MCF 10A (cell line): Measurements from ENCODE around the gene NPL. TPM values are rescaled to one million over a fixed set of nuclear protein-coding genes. Genes with fewer than 3 reads are reported as not detected.

ENCODE experiments used
- BruUV-seq: library from RNA; stranded (reverse); fragments of 400-500 nt; replicated peaks from 2 replicates; lab custom pipeline; 2021; lab: Mats Ljungman, UMichigan
- CTCF ChIA-PET: fragments of 300-600 bp; sonication (Branson Sonifier 250); formaldehyde crosslinking; extraction: SDS; loops from one replicate; lab custom pipeline; 2021; ENCODE audit warnings: antibody characterized with exemption, inconsistent platforms; lab: Yijun Ruan, JAX
- POLR2A ChIA-PET: fragments of 300-600, 350-650 bp; sonication (Branson Sonifier 250); formaldehyde crosslinking; extraction: SDS; loops from one replicate; lab custom pipeline; 2020; ENCODE audit warnings: antibody characterized with exemption, inconsistent platforms; lab: Yijun Ruan, JAX
- DNase-seq: peaks from one replicate; pipeline ENCODE4 v3.0.0-alpha.2; 2018; ENCODE audit not compliant: unreplicated experiment
- H3K27ac Mint-ChIP-seq: one replicate; pipeline ENCODE4 v1.8.0; 2022; ENCODE audit warnings: mild to moderate bottlenecking, low read depth, mixed read lengths; ENCODE audit not compliant: unreplicated experiment
- H3K27me3 Mint-ChIP-seq: one replicate; pipeline ENCODE4 v1.8.0; 2022; ENCODE audit warnings: mixed read lengths; ENCODE audit not compliant: insufficient read depth, unreplicated experiment
- H3K36me3 Mint-ChIP-seq: one replicate; pipeline ENCODE4 v1.8.0; 2022; ENCODE audit warnings: mild to moderate bottlenecking, moderate library complexity, mixed read lengths; ENCODE audit not compliant: insufficient read depth, unreplicated experiment
- H3K4me1 Mint-ChIP-seq: one replicate; pipeline ENCODE4 v1.8.0; 2022; ENCODE audit warnings: mixed read lengths; ENCODE audit not compliant: insufficient read depth, unreplicated experiment
- H3K4me3 Mint-ChIP-seq: one replicate; pipeline ENCODE4 v1.8.0; 2022; ENCODE audit warnings: mild to moderate bottlenecking, moderate library complexity, mixed read lengths; ENCODE audit not compliant: unreplicated experiment
- H3K9me3 Mint-ChIP-seq: one replicate; pipeline ENCODE4 v1.8.0; 2022; ENCODE audit warnings: mixed read lengths; ENCODE audit not compliant: unreplicated experiment
- intact Hi-C: fragments of 100-400 bp; cut with micrococcal nuclease; formaldehyde crosslinking; loops from 2 replicates; pipeline ENCODE4 v1.14.1; 2022
- total RNA-seq: library from RNA; stranded (reverse); gene quantifications from 2 replicates; pipeline ENCODE4 v1.2.3, GENCODE V29; 2022
- TF ChIP-seq, protein P1 (sequence below): fragments of 200-600 bp; IDR thresholded peaks from one replicate; pipeline ENCODE4 v1.8.0; 2022; ENCODE audit warnings: antibody characterized with exemption, mild to moderate bottlenecking; ENCODE audit not compliant: unreplicated experiment

NPL gene
- total RNA-seq, 1 experiment from 2014 or later = 6.2 TPM

DNA sequence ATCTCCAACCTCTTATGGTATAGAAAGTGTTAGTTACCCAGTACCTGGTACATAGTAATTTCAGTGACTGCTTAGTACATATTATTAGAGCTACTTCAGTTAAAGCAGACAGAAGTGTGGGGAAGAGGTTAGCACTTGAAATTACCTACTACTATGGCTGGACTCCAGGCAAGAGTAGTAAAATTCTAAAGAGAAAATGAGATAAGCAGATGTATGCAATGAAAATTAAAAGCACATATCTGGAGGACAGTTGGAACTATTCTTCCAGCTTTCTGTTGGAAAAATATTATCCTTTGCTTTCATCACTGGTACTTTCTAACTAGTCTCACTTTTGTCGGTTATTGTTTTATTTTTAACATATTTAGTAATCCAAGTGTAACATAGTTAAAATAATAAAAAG is 73.3 kb downstream of the NPL start:
- Mint-ChIP-seq H3K36me3 (peaks cover 100% of the 10 kb centered on the region), H3K4me1 (no peaks in the 10 kb centered on the region), H3K27ac (no peak overlapping the region), H3K4me3 (no peak overlapping the region), H3K9me3 (no peaks in the 10 kb centered on the region), H3K27me3 (no peaks in the 10 kb centered on the region)
- DNase-seq = no peak
- intact Hi-C loops = no loop called here
- TF ChIP-seq, protein P1, sequence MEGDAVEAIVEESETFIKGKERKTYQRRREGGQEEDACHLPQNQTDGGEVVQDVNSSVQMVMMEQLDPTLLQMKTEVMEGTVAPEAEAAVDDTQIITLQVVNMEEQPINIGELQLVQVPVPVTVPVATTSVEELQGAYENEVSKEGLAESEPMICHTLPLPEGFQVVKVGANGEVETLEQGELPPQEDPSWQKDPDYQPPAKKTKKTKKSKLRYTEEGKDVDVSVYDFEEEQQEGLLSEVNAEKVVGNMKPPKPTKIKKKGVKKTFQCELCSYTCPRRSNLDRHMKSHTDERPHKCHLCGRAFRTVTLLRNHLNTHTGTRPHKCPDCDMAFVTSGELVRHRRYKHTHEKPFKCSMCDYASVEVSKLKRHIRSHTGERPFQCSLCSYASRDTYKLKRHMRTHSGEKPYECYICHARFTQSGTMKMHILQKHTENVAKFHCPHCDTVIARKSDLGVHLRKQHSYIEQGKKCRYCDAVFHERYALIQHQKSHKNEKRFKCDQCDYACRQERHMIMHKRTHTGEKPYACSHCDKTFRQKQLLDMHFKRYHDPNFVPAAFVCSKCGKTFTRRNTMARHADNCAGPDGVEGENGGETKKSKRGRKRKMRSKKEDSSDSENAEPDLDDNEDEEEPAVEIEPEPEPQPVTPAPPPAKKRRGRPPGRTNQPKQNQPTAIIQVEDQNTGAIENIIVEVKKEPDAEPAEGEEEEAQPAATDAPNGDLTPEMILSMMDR = no peak
- CTCF ChIA-PET = interaction anchor here (0.5 to 0.7 kb wide), 2 partner anchors 20 to 541 kb away, joined by 3 read pairs; no protein-coding TSS in a partner anchor
- no TSS peak for BruUV-seq
- POLR2A ChIA-PET = interaction anchor here (1.0 kb wide), 1 partner anchor 9 kb away, joined by 4 read pairs; no protein-coding TSS in a partner anchor

- POLR2A ChIA-PET = interaction anchor here (1.2 to 1.3 kb wide), 2 partner anchors 10 to 12 kb away, joined by 3 to 5 read pairs; no protein-coding TSS in a partner anchor
- H3K27ac Mint-ChIP-seq = peak overlapping the region; percentile 66
These were observed 74.4 kb downstream of the NPL start for GRCh38 chr1:182863940-182864339.

DNA sequence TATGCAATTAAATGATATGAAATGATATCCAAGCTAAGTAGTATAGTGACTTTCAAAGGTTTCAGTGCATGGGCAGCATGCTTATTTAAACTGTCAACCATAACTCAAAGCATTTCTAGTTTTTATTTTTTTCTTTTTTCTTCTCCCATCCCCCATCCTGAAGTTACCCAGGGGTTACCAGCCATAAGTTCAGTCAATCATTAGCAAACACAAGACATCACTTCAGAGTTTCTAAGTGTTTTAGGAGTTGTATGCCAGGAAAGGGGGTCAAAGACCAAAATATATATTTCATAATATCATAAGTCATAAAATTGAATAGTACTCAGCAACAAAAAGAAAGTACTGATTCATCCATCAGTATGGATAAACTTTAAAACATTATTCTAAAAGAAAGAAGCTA is 78.3 kb downstream of the NPL start:
- DNase-seq = no peak
- Mint-ChIP-seq H3K27ac (no peak overlapping the region), H3K4me3 (no peak overlapping the region), H3K27me3 (no peaks in the 10 kb centered on the region), H3K4me1 (no peaks in the 10 kb centered on the region), H3K9me3 (no peaks in the 10 kb centered on the region), H3K36me3 (peaks cover 100% of the 10 kb centered on the region)
- intact Hi-C loops = no loop called here
- TF ChIP-seq, protein P1 = no peak
- CTCF ChIA-PET = no interaction called here
- POLR2A ChIA-PET = interaction anchor here (0.8 to 1.0 kb wide), 2 partner anchors 10 to 32 kb away, joined by 4 read pairs; no protein-coding TSS in a partner anchor
- TSS peak; percentile 4 for BruUV-seq

More at GRCh38 chr1:182863940-182864339, 74.4 kb downstream of the NPL start:
- intact Hi-C loops = no loop called here
- no peak for DNase-seq
- H3K4me1 Mint-ChIP-seq = no peaks in the 10 kb centered on the region
- CTCF ChIA-PET = interaction anchor here (0.6 kb wide), 2 partner anchors 21 to 40 kb away, joined by 3 to 4 read pairs; no protein-coding TSS in a partner anchor
- peaks cover 100% of the 10 kb centered on the region for H3K36me3 Mint-ChIP-seq
- TF ChIP-seq, protein P1 = no peak
- no peaks in the 10 kb centered on the region for H3K27me3 Mint-ChIP-seq
- no peak overlapping the region for H3K4me3 Mint-ChIP-seq
- H3K9me3 Mint-ChIP-seq = no peaks in the 10 kb centered on the region
- no TSS peak for BruUV-seq

- DNase-seq = no peak
- TF ChIP-seq, protein P1 = no peak
- no peaks in the 10 kb centered on the region for H3K4me1 Mint-ChIP-seq
- no TSS peak for BruUV-seq
- no peaks in the 10 kb centered on the region for H3K9me3 Mint-ChIP-seq
- peak overlapping the region; percentile 35 for H3K27ac Mint-ChIP-seq
- intact Hi-C loops = no loop called here
- H3K36me3 Mint-ChIP-seq = peaks cover 100% of the 10 kb centered on the region
- CTCF ChIA-PET = interaction anchor here (0.6 to 0.8 kb wide), 2 partner anchors 412 to 1111 kb away, joined by 3 to 4 read pairs; no protein-coding TSS in a partner anchor
- no peak overlapping the region for H3K4me3 Mint-ChIP-seq
- no peaks in the 10 kb centered on the region for H3K27me3 Mint-ChIP-seq
- POLR2A ChIA-PET = no interaction called here
These were observed 79.7 kb downstream of the NPL start for GRCh38 chr1:182869241-182869666.
